Breast epithelium (tissue), 3 donors: Measurements from ENCODE around the gene CPHXL2.

Source experiments
- CTCF ChIP-seq, 3 donors: fragments of 450-650 bp; IDR thresholded peaks; one replicate each; pipeline ENCODE4 v1.5.1; 2016 to 2017; ENCODE audit warnings: antibody characterized with exemption in 3 of 3, mild to moderate bottlenecking in 3 of 3, moderate library complexity in 3 of 3
- POLR2A ChIP-seq: fragments of 450-650 bp; IDR thresholded peaks from one replicate; pipeline ENCODE4 v1.6.1; 2016; ENCODE audit warnings: antibody characterized with exemption, mild to moderate bottlenecking, moderate library complexity

GRCh38 chr16:75644240-75645012, 32.4 kb downstream of the CPHXL2 start:
- TF ChIP-seq POLR2A (no peak), CTCF (IDR thresholded peaks at IDR 0.05) (no peak)
